ENCODE results near the gene NPFFR1. TPM values are rescaled to one million over a fixed set of nuclear protein-coding genes. Genes with fewer than 3 reads are reported as not detected.
"Not testable (repeated sequence)": the region's sequence is repeated elsewhere in the genome, so short reads cannot be mapped to it uniquely, and the experiment has no call there.

The NPFFR1 gene
- polyA plus RNA-seq, 4 donors: 0.10 to 0.22 (median 0.15) TPM

- DNase-seq (ENCODE audit: low read depth in 4 of 4, low spot score in 2 of 4): no peak
Measured at GRCh38 chr10:70265032-70265689, 18.6 kb downstream of the NPFFR1 start.

GRCh38 chr10:70260734-70261133, 23.1 kb downstream of the NPFFR1 start:
- DNase-seq (ENCODE audit: low read depth in 4 of 4, low spot score in 2 of 4): no peak

GRCh38 chr10:70260259-70260658, 23.5 kb downstream of the NPFFR1 start:
- DNase-seq (ENCODE audit: low read depth in 4 of 4, low spot score in 2 of 4): no peak

- DNase-seq (ENCODE audit: low read depth in 4 of 4, low spot score in 2 of 4): no peak
Measured at GRCh38 chr10:70258216-70258615, 25.6 kb downstream of the NPFFR1 start.

- DNase-seq (ENCODE audit: low read depth in 4 of 4, low spot score in 2 of 4): not testable (repeated sequence)
Measured at GRCh38 chr10:70257816-70258215, 26.0 kb downstream of the NPFFR1 start.

- DNase-seq (ENCODE audit: low read depth in 4 of 4, low spot score in 2 of 4): no peak
Measured at GRCh38 chr10:70256463-70256862, 27.3 kb downstream of the NPFFR1 start.

GRCh38 chr10:70255329-70256299, 28.2 kb downstream of the NPFFR1 start:
- peak in 1 of 4 donors; percentile 24 for DNase-seq (ENCODE audit: low read depth in 4 of 4, low spot score in 2 of 4)

GRCh38 chr10:70254778-70255328, 29.0 kb downstream of the NPFFR1 start:
- DNase-seq (ENCODE audit: low read depth in 4 of 4, low spot score in 2 of 4): no peak

GRCh38 chr10:70253878-70254765, 29.7 kb downstream of the NPFFR1 start:
- no peak for DNase-seq (ENCODE audit: low read depth in 4 of 4, low spot score in 2 of 4)

- no peak for DNase-seq (ENCODE audit: low read depth in 4 of 4, low spot score in 2 of 4)
Measured at GRCh38 chr10:70250961-70251680, 32.7 kb downstream of the NPFFR1 start.

GRCh38 chr10:70247360-70247759, 36.4 kb downstream of the NPFFR1 start:
- DNase-seq (ENCODE audit: low read depth in 4 of 4, low spot score in 2 of 4): no peak

- DNase-seq (ENCODE audit: low read depth in 4 of 4, low spot score in 2 of 4): no peak
Measured at GRCh38 chr10:70241081-70241480, 42.7 kb downstream of the NPFFR1 start.

- DNase-seq (ENCODE audit: low read depth in 4 of 4, low spot score in 2 of 4): not testable (repeated sequence)
Measured at GRCh38 chr10:70239986-70240385, 43.8 kb downstream of the NPFFR1 start.

- not testable (repeated sequence) for DNase-seq (ENCODE audit: low read depth in 4 of 4, low spot score in 2 of 4)
Measured at GRCh38 chr10:70239077-70239976, 44.5 kb downstream of the NPFFR1 start.

GRCh38 chr10:70237958-70238536, 45.8 kb downstream of the NPFFR1 start:
- DNase-seq (ENCODE audit: low read depth in 4 of 4, low spot score in 2 of 4): not testable (repeated sequence)

GRCh38 chr10:70234668-70235447, 48.9 kb downstream of the NPFFR1 start:
- no peak for DNase-seq (ENCODE audit: low read depth in 4 of 4, low spot score in 2 of 4)

- no peak for DNase-seq (ENCODE audit: low read depth in 4 of 4, low spot score in 2 of 4)
Measured at GRCh38 chr10:70233939-70234300, 49.9 kb downstream of the NPFFR1 start.

Measured in left renal cortex interstitium (tissue), 4 donors.